HUES48 (cell line): Measurements from ENCODE around the gene POU2AF1.

ENCODE experiments used
- H3K27ac ChIP-seq: one replicate; pipeline ENCODE4 v1.7.0; 2013; ENCODE audit warnings: low read depth, low read length, inconsistent platforms
- H3K27me3 ChIP-seq: 2 replicates; pipeline ENCODE4 v1.6.1; 2013; ENCODE audit warnings: mild to moderate bottlenecking, low read length; ENCODE audit not compliant: control insufficient read depth, insufficient read depth
- H3K36me3 ChIP-seq: 2 replicates; pipeline ENCODE4 v1.6.1; 2013; ENCODE audit warnings: low read length; ENCODE audit not compliant: control insufficient read depth, insufficient read depth
- H3K4me1 ChIP-seq: 2 replicates; pipeline ENCODE4 v1.6.1; 2013; ENCODE audit warnings: mild to moderate bottlenecking, low read length; ENCODE audit not compliant: control insufficient read depth, insufficient read depth
- H3K4me3 ChIP-seq: 2 replicates; pipeline ENCODE4 v1.5.1; 2013; ENCODE audit warnings: mild to moderate bottlenecking, low read depth, low read length
- H3K9ac ChIP-seq: 2 replicates; pipeline ENCODE4 v1.6.1; 2013; ENCODE audit warnings: mild to moderate bottlenecking, low read depth, low read length, moderate library complexity
- H3K9me3 ChIP-seq: 2 replicates; pipeline ENCODE4 v1.6.1; 2013; ENCODE audit warnings: low read length; ENCODE audit not compliant: control insufficient read depth, insufficient read depth

Gene POU2AF1

GRCh38 chr11:111367411-111368284 is 11.4 kb downstream of the POU2AF1 start:
- Histone ChIP-seq H3K4me3 (no peak overlapping the region), H3K36me3 (no peaks in the 10 kb centered on the region), H3K27me3 (no peaks in the 10 kb centered on the region), H3K4me1 (no peaks in the 10 kb centered on the region), H3K27ac (no peak overlapping the region), H3K9ac (no peak overlapping the region), H3K9me3 (no peaks in the 10 kb centered on the region)

- H3K36me3 ChIP-seq = no peaks in the 10 kb centered on the region
These were observed 12.3 kb downstream of the POU2AF1 start for GRCh38 chr11:111366560-111367410.

DNA sequence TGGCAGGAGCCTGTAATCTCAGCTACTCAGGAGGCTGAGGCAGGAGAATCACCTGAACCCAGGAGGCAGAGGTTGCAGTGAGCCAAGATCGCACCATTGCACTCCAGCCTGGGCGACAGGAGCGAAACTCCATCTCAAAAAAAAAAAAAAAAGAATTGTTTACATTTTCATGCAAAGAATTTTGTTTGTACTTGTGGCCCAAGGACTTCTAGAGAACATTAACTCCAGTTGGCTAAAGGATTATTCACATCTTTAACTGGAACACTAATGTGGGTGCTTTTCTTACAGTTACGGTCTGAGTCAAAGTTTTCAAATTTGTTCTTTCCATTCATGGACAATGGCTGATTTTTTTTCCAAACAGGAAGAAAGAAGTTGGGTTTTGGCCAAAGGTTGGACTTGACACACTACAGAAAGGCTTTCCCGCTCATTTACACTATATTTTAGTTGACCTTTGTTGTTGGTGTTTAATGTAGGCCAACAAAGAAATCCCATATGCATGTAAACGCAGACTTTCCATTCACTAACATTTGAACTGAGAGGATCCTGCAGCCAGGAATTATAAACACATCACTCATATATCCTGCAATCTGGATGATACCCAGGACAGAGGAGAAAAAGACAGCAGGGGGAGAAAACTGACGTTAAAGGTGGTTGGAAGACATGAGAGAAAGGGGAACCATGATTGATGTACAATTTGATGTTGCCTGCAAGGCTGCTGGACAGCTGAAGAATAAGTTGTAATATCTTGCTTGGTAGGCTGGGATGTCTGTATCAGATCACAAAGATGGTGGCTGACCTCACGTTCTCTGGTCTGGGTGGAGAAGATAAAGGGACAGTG is 13.1 kb downstream of the POU2AF1 start:
- Histone ChIP-seq H3K9me3 (no peaks in the 10 kb centered on the region), H3K9ac (no peak overlapping the region), H3K36me3 (no peaks in the 10 kb centered on the region), H3K27ac (no peak overlapping the region), H3K4me3 (no peak overlapping the region), H3K4me1 (no peaks in the 10 kb centered on the region), H3K27me3 (no peaks in the 10 kb centered on the region)

More at GRCh38 chr11:111366560-111367410, 12.3 kb downstream of the POU2AF1 start:
- H3K27ac ChIP-seq = no peak overlapping the region
- H3K9me3 ChIP-seq = no peaks in the 10 kb centered on the region
- no peaks in the 10 kb centered on the region for H3K4me1 ChIP-seq
- no peaks in the 10 kb centered on the region for H3K27me3 ChIP-seq
- no peak overlapping the region for H3K9ac ChIP-seq
- no peak overlapping the region for H3K4me3 ChIP-seq

DNA sequence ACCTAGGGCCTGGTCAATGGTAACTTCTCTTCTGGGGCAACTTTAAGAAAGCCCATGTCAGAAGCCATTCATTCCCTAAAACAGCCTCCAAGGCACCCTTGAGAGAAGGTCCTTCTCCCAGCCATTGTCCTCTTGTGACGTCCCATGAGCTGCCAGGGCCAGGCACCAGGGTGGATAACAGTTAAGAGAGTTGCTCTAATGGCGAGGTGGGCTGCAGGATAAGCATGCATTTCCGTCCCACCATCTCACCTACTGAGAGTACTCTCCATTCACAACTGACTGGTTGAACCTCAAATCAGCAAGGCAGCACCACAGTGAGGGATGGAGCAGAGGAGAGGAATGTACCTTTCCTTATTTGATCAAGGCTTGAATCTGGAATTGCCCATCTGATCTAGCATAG is 14.6 kb downstream of the POU2AF1 start:
- no peak overlapping the region for H3K4me3 ChIP-seq
- H3K27me3 ChIP-seq = no peaks in the 10 kb centered on the region
- H3K9me3 ChIP-seq = no peaks in the 10 kb centered on the region
- no peak overlapping the region for H3K9ac ChIP-seq
- no peaks in the 10 kb centered on the region for H3K4me1 ChIP-seq
- no peak overlapping the region for H3K27ac ChIP-seq
- H3K36me3 ChIP-seq = no peaks in the 10 kb centered on the region

GRCh38 chr11:111363985-111364384 is 15.1 kb downstream of the POU2AF1 start:
- Histone ChIP-seq H3K4me1 (no peaks in the 10 kb centered on the region), H3K9me3 (no peaks in the 10 kb centered on the region), H3K9ac (no peak overlapping the region), H3K27ac (no peak overlapping the region), H3K27me3 (no peaks in the 10 kb centered on the region), H3K36me3 (no peaks in the 10 kb centered on the region), H3K4me3 (no peak overlapping the region)

- H3K9me3 ChIP-seq = no peaks in the 10 kb centered on the region
- H3K36me3 ChIP-seq = no peaks in the 10 kb centered on the region
- no peaks in the 10 kb centered on the region for H3K27me3 ChIP-seq
- H3K9ac ChIP-seq = no peak overlapping the region
- no peak overlapping the region for H3K27ac ChIP-seq
- no peaks in the 10 kb centered on the region for H3K4me1 ChIP-seq
- no peak overlapping the region for H3K4me3 ChIP-seq
These were observed 16.1 kb downstream of the POU2AF1 start for GRCh38 chr11:111362887-111363411.

DNA sequence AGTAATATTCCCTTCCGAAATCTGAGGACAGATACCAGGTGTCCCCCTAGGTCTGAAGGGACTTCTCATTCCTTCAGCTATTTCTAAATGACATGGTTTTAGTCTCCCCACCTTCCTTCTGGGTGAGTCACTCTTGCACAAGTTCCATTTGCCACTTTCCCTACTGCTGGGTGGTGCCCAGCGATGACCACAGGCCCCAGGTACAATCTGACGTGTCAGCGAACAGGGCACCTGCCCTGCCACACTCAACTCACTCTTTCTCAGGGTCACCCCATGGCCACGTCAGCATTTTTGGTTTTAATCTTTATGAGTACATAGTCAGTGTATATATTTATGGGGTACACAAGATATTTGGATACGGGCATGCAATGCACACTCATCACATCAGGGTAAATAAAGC is 17.2 kb downstream of the POU2AF1 start:
- no peaks in the 10 kb centered on the region for H3K36me3 ChIP-seq

DNA sequence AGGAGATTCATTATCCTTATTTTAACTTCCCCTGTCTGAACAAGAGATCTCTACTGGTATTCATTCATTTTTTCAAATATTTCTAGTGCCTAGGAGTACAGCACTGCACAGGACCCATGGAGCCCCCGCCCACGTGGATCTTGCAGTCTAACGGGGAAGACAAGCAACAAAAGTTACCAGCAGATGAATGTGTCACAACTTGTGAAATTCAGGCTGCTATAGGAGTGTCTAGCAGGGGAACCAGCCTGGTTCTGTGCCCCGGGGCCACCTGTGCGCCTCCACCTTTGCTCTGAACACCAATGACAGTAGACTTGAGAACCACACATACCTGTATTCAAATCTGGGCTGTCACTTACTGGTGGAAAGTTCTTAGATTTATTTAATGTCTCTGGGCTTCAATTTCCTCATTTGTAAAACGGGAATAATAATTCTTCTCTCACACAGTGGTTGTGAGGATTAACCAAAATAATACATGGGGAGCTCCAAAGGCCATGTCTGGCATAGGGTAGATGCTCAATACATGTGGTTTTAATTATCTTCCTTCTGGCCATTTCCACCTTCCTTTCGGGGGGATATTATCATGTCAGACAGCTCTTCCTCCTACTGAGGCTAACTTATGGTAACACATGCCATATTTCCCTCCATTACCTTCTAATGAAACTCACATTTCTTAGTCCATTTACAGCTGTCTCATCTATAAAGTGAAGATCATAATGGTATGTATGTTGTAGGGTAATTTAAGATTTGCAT is 17.8 kb downstream of the POU2AF1 start:
- Histone ChIP-seq H3K27me3 (no peaks in the 10 kb centered on the region), H3K9me3 (no peaks in the 10 kb centered on the region), H3K4me3 (no peak overlapping the region), H3K4me1 (no peaks in the 10 kb centered on the region), H3K36me3 (no peaks in the 10 kb centered on the region), H3K27ac (no peak overlapping the region), H3K9ac (no peak overlapping the region)

More for the DNA sequence above, 17.2 kb downstream of the POU2AF1 start:
- no peaks in the 10 kb centered on the region for H3K27me3 ChIP-seq
- no peak overlapping the region for H3K9ac ChIP-seq
- no peaks in the 10 kb centered on the region for H3K4me1 ChIP-seq
- no peaks in the 10 kb centered on the region for H3K9me3 ChIP-seq
- no peak overlapping the region for H3K27ac ChIP-seq
- H3K4me3 ChIP-seq = no peak overlapping the region

DNA sequence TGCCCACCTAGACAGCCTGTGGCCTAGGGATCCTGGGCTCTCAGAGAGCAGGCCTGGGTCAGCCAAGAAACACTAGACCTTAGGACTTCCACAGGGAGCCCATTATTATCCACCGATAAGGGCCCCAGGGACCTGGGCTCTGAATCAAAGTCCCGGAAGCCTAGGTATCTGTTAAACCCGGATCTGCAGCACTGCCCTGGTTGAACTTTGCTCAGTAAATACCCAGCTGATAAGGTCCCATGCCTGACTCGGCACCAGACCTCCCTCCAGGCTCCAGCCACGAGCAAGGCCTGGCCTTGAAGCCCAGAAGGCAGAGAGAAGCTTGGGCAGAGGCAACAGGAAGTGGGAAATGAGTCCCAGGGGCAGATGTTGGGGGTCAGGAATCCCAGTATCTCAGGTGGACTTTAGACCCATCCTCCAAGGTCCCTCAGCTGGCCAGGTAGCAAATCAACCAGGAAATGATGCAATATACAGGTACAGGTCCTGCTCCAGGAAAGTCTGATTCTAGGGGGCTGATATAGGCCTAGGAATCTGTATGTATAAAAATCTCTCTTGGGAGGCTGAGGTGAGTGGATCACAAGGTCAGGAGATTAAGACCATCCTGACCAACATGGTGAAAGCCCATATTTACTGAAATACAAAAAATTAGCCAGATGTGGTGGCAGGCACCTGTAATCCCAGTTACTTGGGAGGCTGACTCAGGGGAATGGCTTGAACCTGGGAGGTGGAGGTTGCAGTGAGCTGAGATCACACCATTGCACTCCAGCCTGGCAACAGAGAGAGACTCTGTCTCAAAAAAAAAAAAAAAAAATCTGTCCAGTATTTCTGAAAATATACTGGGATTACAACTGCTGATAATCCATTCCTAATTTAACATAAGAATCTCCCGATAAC is 18.7 kb downstream of the POU2AF1 start:
- H3K9me3 ChIP-seq = no peaks in the 10 kb centered on the region
- H3K27me3 ChIP-seq = no peaks in the 10 kb centered on the region
- no peaks in the 10 kb centered on the region for H3K36me3 ChIP-seq
- H3K4me1 ChIP-seq = no peaks in the 10 kb centered on the region
- no peak overlapping the region for H3K9ac ChIP-seq
- no peak overlapping the region for H3K27ac ChIP-seq
- no peak overlapping the region for H3K4me3 ChIP-seq
